DOHH2 (cell line): Measurements from ENCODE around the gene FIGNL2.

Source experiments
- H3F3A ChIP-seq: fragments of 200-600 bp; sonication (generic), shearing (Covaris generic); 2 replicates; pipeline ENCODE4 v1.6.0; 2016; ENCODE audit warnings: antibody characterized with exemption, mild to moderate bottlenecking; ENCODE audit not compliant: control insufficient read depth, insufficient read depth
- H3K27ac ChIP-seq: fragments of 200-600 bp; sonication (generic); 2 replicates; pipeline ENCODE4 v1.5.1; 2014; ENCODE audit warnings: low read depth, mild to moderate bottlenecking, low read length, moderate library complexity
- H3K27me3 ChIP-seq: fragments of 200-600 bp; sonication (generic); 2 replicates; pipeline ENCODE4 v1.6.1; 2014; ENCODE audit warnings: mild to moderate bottlenecking, low read length, mixed read lengths; ENCODE audit not compliant: control insufficient read depth
- H3K36me3 ChIP-seq: fragments of 200-600 bp; sonication (generic); 2 replicates; pipeline ENCODE4 v1.6.1; 2014; ENCODE audit warnings: mild to moderate bottlenecking, low read length, moderate library complexity, mixed read lengths; ENCODE audit not compliant: control insufficient read depth
- H3K4me1 ChIP-seq: fragments of 200-600 bp; sonication (generic); 2 replicates; pipeline ENCODE4 v1.6.1; 2014; ENCODE audit warnings: mild to moderate bottlenecking, low read length, mixed read lengths; ENCODE audit not compliant: control insufficient read depth
- H3K4me2 ChIP-seq: fragments of 200-600 bp; sonication (generic); 2 replicates; pipeline ENCODE4 v1.6.0; 2014; ENCODE audit warnings: mild to moderate bottlenecking, low read length, moderate library complexity
- H3K4me3 ChIP-seq: fragments of 200-600 bp; sonication (generic); 2 replicates; pipeline ENCODE4 v1.5.1; 2014; ENCODE audit warnings: mild to moderate bottlenecking, low read length, mixed read lengths
- H3K79me2 ChIP-seq: fragments of 200-600 bp; sonication (generic); 2 replicates; pipeline ENCODE4 v1.6.1; 2014; ENCODE audit warnings: mild to moderate bottlenecking, low read length, mixed read lengths; ENCODE audit not compliant: control insufficient read depth
- H3K9me2 ChIP-seq: fragments of 200-600 bp; sonication (generic); replicated peaks from 2 replicates; pipeline ENCODE4 v1.6.1; 2014; ENCODE audit warnings: mild to moderate bottlenecking, low read length, mixed read lengths; ENCODE audit not compliant: control insufficient read depth
- H3K9me3 ChIP-seq: fragments of 200-600 bp; sonication (generic); 2 replicates; pipeline ENCODE4 v1.6.1; 2014; ENCODE audit warnings: antibody characterized with exemption, low read length, mixed read lengths; ENCODE audit not compliant: control insufficient read depth, insufficient read depth
- H4K20me1 ChIP-seq: fragments of 200-600 bp; sonication (generic); 2 replicates; pipeline ENCODE4 v1.6.0; 2014; ENCODE audit warnings: low read depth, mild to moderate bottlenecking, antibody characterized with exemption, low read length, moderate library complexity; ENCODE audit not compliant: control insufficient read depth, insufficient read depth
- EZH2phosphoT487 ChIP-seq: fragments of 200-600 bp; sonication (generic); IDR thresholded peaks from 2 replicates; pipeline ENCODE4 v1.6.1; 2017; ENCODE audit warnings: borderline replicate concordance, mild to moderate bottlenecking, antibody characterized with exemption, low read length, moderate library complexity, mixed read lengths
- TF ChIP-seq, protein P1 (sequence below): fragments of 200-600 bp; sonication (generic); IDR thresholded peaks from one replicate; pipeline ENCODE4 v1.5.1; 2014; ENCODE audit warnings: antibody characterized with exemption, mild to moderate bottlenecking, low read depth, low read length; ENCODE audit not compliant: poor library complexity, severe bottlenecking

Gene FIGNL2

DNA sequence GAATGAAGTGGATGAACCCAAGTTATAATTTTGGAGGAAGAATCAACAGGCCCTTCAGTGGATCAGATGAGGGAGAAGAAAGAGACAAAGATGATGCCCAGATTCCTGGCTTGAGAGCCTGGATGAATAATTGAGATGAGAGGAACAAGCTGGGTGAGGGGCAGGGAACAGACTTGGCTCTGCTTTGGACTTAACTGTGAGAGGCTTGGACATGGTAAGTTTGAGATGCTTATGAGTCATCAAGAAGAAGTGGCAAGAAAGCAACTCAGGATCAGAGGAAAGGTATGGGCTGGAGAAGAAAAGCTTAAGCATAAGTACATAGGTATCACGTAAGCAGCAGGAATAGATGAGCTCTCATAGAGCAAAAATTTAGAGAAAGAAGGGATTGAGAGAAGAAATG lies 55.3 kb downstream of the FIGNL2 start:
- no peak for TF ChIP-seq EZH2phosphoT487
- TF ChIP-seq, protein P1, sequence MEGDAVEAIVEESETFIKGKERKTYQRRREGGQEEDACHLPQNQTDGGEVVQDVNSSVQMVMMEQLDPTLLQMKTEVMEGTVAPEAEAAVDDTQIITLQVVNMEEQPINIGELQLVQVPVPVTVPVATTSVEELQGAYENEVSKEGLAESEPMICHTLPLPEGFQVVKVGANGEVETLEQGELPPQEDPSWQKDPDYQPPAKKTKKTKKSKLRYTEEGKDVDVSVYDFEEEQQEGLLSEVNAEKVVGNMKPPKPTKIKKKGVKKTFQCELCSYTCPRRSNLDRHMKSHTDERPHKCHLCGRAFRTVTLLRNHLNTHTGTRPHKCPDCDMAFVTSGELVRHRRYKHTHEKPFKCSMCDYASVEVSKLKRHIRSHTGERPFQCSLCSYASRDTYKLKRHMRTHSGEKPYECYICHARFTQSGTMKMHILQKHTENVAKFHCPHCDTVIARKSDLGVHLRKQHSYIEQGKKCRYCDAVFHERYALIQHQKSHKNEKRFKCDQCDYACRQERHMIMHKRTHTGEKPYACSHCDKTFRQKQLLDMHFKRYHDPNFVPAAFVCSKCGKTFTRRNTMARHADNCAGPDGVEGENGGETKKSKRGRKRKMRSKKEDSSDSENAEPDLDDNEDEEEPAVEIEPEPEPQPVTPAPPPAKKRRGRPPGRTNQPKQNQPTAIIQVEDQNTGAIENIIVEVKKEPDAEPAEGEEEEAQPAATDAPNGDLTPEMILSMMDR, result no peak
- H3K9me3 ChIP-seq, result no peaks in the 10 kb centered on the region
- H3K36me3 ChIP-seq, result no peaks in the 10 kb centered on the region
- no peaks in the 10 kb centered on the region for H3K79me2 ChIP-seq
- no peaks in the 10 kb centered on the region for H3F3A ChIP-seq
- H3K27me3 ChIP-seq, result peaks cover 7% of the 10 kb centered on the region
- H4K20me1 ChIP-seq, result no peaks in the 10 kb centered on the region
- no peaks in the 10 kb centered on the region for H3K4me1 ChIP-seq
- no peak overlapping the region for H3K4me2 ChIP-seq
- no peak overlapping the region for H3K4me3 ChIP-seq
- no peaks in the 10 kb centered on the region for H3K9me2 ChIP-seq
- no peak overlapping the region for H3K27ac ChIP-seq

DNA sequence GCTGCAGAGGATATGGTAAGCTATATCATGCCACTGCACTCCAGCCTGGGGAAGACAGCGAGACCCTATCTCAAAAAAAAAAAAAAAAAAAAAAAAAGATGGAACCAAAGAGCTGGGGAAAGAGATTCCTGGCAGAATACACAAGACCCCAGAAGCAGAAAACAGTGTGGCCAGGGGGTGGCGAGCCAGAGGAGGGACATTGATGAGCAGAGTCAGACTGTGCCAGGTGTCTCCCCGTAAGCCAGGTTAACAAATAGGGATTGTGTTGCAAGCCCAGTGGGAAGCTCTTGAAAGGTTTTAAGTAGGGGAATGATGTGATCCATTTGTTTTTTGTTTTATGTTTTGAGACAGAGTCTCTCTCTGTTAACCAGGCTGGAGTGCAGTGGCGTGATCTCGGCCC lies 56.1 kb downstream of the FIGNL2 start:
- Histone ChIP-seq H3K4me3 (no peak overlapping the region), H3K36me3 (no peaks in the 10 kb centered on the region), H3K9me2 (no peaks in the 10 kb centered on the region), H3K9me3 (no peaks in the 10 kb centered on the region), H4K20me1 (no peaks in the 10 kb centered on the region), H3K4me1 (no peaks in the 10 kb centered on the region), H3K27ac (no peak overlapping the region), H3K4me2 (no peak overlapping the region), H3K79me2 (no peaks in the 10 kb centered on the region), H3F3A (no peaks in the 10 kb centered on the region), H3K27me3 (peaks cover 10% of the 10 kb centered on the region)
- TF ChIP-seq, protein P1, result no peak
- TF ChIP-seq EZH2phosphoT487, result no peak

DNA sequence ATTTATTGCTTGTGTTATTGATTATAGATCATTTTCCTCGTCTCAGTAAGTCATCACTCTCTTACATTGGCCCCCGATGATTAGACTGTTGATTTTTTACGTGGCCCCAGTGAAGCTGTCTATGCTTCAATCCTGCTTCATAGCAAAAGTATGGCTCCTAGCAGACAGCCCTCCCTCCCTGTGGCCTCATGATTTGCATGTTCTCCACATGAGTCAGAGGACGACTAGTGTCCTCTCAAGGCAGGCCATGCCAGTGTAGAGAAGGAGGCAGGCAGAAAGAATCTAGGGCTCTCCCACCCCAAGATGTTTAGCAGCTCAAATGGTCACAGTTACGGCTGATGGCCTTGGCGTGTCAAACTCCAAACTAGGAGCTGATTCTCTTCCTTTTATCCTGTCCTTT lies 59.6 kb downstream of the FIGNL2 start:
- no peak for TF ChIP-seq EZH2phosphoT487
- TF ChIP-seq, protein P1, result no peak
- Histone ChIP-seq H3K79me2 (no peaks in the 10 kb centered on the region), H3F3A (no peaks in the 10 kb centered on the region), H3K4me3 (no peak overlapping the region), H3K9me3 (no peaks in the 10 kb centered on the region), H3K9me2 (no peaks in the 10 kb centered on the region), H3K4me1 (no peaks in the 10 kb centered on the region), H3K4me2 (no peak overlapping the region), H3K27me3 (peaks cover 22% of the 10 kb centered on the region), H4K20me1 (no peaks in the 10 kb centered on the region), H3K36me3 (no peaks in the 10 kb centered on the region), H3K27ac (no peak overlapping the region)

DNA sequence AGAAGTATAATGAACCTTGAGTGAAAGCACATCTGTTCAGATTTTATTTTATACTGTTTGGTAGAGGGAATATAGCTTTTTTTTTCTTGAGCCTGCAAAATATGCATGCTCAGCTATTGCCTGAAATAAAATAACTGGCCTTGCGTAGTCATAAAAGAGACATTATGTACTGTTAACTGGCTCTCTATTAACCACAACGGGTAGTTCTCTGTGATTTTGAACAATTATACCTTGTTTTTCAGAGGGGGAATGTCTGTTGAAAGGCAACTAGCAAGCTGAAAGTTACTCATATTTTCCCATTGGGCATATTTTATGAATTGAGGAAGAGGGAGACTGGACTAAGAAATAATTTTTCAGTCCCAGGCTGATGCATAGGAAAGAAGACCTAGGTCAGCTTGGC lies 62.6 kb downstream of the FIGNL2 start:
- Histone ChIP-seq H3K27me3 (peaks cover 22% of the 10 kb centered on the region), H3K79me2 (no peaks in the 10 kb centered on the region), H3K4me2 (no peak overlapping the region), H3K36me3 (no peaks in the 10 kb centered on the region), H3K27ac (no peak overlapping the region), H3K9me2 (no peaks in the 10 kb centered on the region), H3K4me1 (no peaks in the 10 kb centered on the region), H3F3A (no peaks in the 10 kb centered on the region), H3K9me3 (no peaks in the 10 kb centered on the region), H4K20me1 (no peaks in the 10 kb centered on the region), H3K4me3 (no peak overlapping the region)
- TF ChIP-seq, protein P1, result no peak
- no peak for TF ChIP-seq EZH2phosphoT487
